Measurements from ENCODE around the gene SNN. TPM values are rescaled to one million over a fixed set of nuclear protein-coding genes. Genes with fewer than 3 reads are reported as not detected.

The SNN gene
- total RNA-seq, 1 donor from 2014 or later = 7.3 TPM

DNA sequence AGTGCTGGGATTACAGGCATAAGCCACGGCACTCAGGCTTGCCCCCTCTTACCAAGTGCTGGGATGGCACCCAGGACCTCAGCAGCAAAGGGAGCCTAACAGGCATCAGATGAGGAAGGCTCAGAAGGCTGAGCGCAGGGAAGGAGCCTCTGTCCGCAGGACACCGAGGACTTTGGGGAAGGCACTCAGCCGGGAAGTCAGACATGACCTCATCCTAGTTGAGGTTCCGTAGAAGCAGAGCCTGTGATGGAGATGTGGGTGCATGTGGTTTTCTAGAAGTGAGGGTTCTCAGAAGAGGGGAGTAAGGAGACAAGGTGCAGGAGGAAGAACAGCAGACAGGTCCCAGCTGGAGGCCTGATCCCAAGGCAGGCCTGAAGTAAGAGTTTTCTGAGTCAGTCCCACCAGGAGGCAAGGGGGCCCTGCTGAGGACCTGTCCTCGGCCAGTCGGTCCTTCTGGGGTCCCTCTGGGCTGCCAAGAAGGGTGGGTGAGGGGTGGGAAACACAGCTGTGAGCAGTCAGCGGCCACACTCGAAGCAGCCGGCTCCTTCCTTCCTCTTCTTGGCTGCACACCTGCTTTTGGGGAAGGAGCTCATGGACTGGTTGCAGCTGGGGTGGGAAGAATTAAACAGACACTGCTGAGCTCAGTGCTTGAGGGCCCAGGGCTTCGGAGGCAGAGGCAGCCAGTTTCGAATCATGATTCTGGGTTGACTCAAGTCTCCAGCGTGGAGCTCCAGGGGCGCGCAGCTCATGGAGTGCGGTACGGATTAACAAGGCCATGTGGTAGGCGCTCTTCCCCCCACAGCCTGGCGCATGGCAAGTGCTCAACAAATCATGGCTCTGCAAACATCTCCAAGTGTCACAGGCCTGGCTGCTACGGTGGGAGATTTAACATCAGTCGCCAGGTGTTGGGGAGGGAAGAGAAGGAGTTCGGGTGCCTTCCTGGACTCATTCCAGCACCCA, 38.9 kb upstream of the SNN start:
- H3K4me3 Mint-ChIP-seq = no peak overlapping the region
- no peaks in the 10 kb centered on the region for H3K9me3 Mint-ChIP-seq
- no peak for DNase-seq (ENCODE audit: low spot score)
- H3K4me1 Mint-ChIP-seq (ENCODE audit: low read depth) = peaks cover 23% of the 10 kb centered on the region
- no peaks in the 10 kb centered on the region for H3K36me3 Mint-ChIP-seq (ENCODE audit: low read depth)
- H3K27ac Mint-ChIP-seq = peak overlapping the region; percentile 8
- peaks cover 2% of the 10 kb centered on the region for H3K27me3 Mint-ChIP-seq (ENCODE audit: insufficient read depth)
- intact Hi-C loops (cut with micrococcal nuclease) = no loop called here

DNA sequence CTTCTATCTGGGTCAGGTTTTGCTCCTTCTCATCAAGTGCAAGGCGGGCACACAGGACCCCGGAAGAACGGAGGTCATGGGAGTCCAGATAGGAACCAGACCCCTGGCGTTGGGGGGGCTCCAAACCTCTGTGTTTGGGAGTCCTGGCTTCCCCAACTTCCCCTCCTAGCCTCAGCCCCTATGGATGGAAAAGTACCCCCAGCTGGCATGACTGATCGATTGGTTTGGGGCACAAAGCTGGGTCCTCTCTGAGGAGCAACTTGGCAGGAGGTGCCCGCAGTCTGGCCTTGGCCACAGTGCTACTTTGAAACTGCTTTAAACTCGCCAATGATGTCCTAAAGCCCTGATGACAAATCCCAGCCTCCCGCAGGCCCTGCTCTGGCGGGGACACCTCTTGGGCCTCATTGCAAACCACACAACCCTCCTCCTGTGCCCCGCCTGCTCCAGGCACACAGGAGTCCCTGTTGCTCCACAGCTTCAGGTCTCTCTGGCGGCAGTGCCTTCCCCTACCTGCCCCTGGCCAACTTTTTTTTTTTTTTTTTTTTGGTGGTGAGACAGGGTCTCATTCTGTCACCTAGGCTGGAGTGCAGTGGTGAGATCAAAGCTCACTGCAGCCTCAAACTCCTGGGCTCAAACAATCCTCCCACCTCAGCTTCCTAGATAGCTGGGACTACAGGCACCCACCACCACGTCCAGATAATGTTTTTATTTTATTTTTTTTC, 38.0 kb upstream of the SNN start:
- H3K27ac Mint-ChIP-seq = no peak overlapping the region

DNA sequence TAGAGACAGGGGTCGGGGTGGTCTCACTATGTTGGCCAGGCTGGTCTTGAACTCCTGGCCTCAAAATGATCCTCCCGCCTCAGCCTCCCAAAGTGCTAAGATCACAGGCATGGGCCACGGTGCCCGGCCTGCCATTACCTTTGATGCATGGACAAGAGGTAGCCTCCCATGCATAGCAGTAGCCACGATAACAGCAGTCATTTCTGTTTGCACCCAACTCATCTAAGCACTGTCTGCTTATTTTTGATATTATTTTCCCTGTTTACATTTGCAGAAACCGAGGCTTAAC, 37.5 kb upstream of the SNN start:
- H3K36me3 Mint-ChIP-seq (ENCODE audit: low read depth) = no peaks in the 10 kb centered on the region
- peaks cover 2% of the 10 kb centered on the region for H3K27me3 Mint-ChIP-seq (ENCODE audit: insufficient read depth)
- H3K4me3 Mint-ChIP-seq = no peak overlapping the region
- H3K27ac Mint-ChIP-seq = no peak overlapping the region
- peaks cover 16% of the 10 kb centered on the region for H3K4me1 Mint-ChIP-seq (ENCODE audit: low read depth)
- DNase-seq (ENCODE audit: low spot score) = no peak
- no peaks in the 10 kb centered on the region for H3K9me3 Mint-ChIP-seq
- intact Hi-C loops (cut with micrococcal nuclease) = no loop called here

More for the DNA sequence above, 38.0 kb upstream of the SNN start:
- Mint-ChIP-seq H3K4me1 (ENCODE audit: low read depth) (peaks cover 16% of the 10 kb centered on the region), H3K27me3 (ENCODE audit: insufficient read depth) (peaks cover 2% of the 10 kb centered on the region), H3K4me3 (no peak overlapping the region), H3K9me3 (no peaks in the 10 kb centered on the region), H3K36me3 (ENCODE audit: low read depth) (no peaks in the 10 kb centered on the region)
- no peak for DNase-seq (ENCODE audit: low spot score)
- intact Hi-C loops (cut with micrococcal nuclease) = no loop called here

DNA sequence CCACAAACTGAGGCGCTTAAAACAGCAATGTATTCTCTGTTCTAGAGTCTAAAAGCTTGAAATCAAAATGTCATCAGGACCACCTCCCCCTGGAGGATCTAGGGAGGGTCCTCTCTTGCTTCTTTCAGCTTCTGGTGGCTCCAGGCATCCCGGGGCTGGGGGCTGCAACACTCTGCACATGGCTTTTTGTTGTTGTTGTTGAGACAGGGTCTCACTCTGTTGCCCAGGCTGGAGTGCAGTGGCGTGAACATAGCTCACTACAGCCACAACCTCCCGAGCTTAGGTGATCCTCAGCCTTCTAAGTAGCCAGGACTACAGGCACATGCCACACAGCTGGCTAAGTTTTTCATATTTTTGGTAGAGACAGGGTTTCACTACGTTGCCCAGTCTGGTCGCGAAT, 37.0 kb upstream of the SNN start:
- H3K27ac Mint-ChIP-seq = no peak overlapping the region

DNA sequence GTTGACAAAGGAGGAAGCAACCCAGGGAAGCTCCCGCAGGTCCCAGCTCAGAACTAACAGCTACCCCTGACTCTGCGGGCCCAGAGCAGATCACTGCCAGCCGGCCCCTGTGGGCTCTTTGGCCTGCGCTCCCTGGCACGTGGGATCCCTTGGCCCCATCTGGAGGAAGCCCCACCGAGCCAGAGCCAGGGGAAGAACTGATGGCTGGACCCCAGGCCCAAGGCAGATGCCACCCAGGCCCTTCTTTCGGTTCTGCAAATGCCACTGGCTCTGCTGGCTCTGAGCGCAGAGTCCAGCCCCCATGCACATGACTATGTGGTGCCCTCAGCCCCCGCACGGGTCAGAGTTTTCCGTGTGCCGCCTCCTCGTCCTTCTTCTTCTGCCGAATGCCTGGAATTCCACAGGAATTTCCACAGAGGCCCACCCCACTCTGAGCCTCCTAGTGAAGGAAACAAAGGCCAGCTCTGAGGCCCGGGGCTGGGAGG, 35.8 kb upstream of the SNN start:
- no peaks in the 10 kb centered on the region for H3K9me3 Mint-ChIP-seq
- H3K36me3 Mint-ChIP-seq (ENCODE audit: low read depth) = no peaks in the 10 kb centered on the region
- DNase-seq (ENCODE audit: low spot score) = no peak
- no peak overlapping the region for H3K27ac Mint-ChIP-seq
- peaks cover 16% of the 10 kb centered on the region for H3K4me1 Mint-ChIP-seq (ENCODE audit: low read depth)
- intact Hi-C loops (cut with micrococcal nuclease) = no loop called here
- H3K27me3 Mint-ChIP-seq (ENCODE audit: insufficient read depth) = peaks cover 9% of the 10 kb centered on the region
- no peak overlapping the region for H3K4me3 Mint-ChIP-seq

More for the DNA sequence above, 37.0 kb upstream of the SNN start:
- no peaks in the 10 kb centered on the region for H3K36me3 Mint-ChIP-seq (ENCODE audit: low read depth)
- H3K9me3 Mint-ChIP-seq = no peaks in the 10 kb centered on the region
- intact Hi-C loops (cut with micrococcal nuclease) = no loop called here
- peaks cover 16% of the 10 kb centered on the region for H3K4me1 Mint-ChIP-seq (ENCODE audit: low read depth)
- no peak overlapping the region for H3K4me3 Mint-ChIP-seq
- no peak for DNase-seq (ENCODE audit: low spot score)
- H3K27me3 Mint-ChIP-seq (ENCODE audit: insufficient read depth) = peaks cover 5% of the 10 kb centered on the region

DNA sequence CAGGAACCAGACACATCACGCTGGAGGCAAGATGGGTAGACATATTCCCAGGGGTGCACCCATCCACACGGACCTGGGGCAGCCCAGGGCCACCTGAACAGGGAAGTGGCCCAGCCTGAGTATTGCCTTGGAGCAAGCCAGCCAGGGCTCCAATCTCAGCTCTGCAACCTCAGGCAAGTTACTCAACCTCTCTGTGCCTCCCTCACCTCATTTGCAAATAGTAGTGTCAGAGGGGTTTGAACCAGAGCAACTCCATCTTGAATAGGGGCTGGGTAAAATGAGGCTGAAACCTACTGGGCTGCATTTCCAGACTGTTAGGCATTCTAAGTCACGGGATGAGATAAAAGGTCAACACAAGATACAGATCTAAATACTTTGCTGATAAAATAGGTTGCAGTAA, 35.1 kb upstream of the SNN start:
- Mint-ChIP-seq H3K9me3 (no peaks in the 10 kb centered on the region), H3K4me3 (no peak overlapping the region), H3K27ac (no peak overlapping the region), H3K27me3 (ENCODE audit: insufficient read depth) (peaks cover 9% of the 10 kb centered on the region), H3K4me1 (ENCODE audit: low read depth) (peaks cover 13% of the 10 kb centered on the region), H3K36me3 (ENCODE audit: low read depth) (no peaks in the 10 kb centered on the region)
- intact Hi-C loops (cut with micrococcal nuclease) = no loop called here
- DNase-seq (ENCODE audit: low spot score) = no peak

DNA sequence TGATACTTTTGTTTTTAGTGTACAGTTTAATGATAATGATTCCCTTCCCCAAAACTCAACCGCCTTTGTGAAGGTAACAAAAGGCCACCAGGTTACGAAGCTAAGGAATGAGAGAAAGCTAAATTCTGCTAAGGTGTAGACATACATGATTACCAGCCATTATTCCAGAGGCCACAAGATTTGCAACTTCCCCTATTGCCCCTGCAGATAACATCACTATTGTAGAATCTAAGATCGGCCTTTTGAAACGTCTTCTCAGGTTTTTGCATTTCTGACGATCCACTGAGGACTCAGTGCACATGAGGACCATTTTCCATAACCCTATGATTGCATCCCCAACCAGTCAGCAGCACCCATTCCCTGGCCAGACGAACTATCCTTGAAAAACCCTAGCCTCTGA, 33.9 kb upstream of the SNN start:
- Mint-ChIP-seq H3K4me1 (ENCODE audit: low read depth) (peaks cover 6% of the 10 kb centered on the region), H3K9me3 (no peaks in the 10 kb centered on the region), H3K27me3 (ENCODE audit: insufficient read depth) (peaks cover 9% of the 10 kb centered on the region), H3K27ac (no peak overlapping the region), H3K4me3 (no peak overlapping the region), H3K36me3 (ENCODE audit: low read depth) (no peaks in the 10 kb centered on the region)
- intact Hi-C loops (cut with micrococcal nuclease) = no loop called here
- no peak for DNase-seq (ENCODE audit: low spot score)

DNA sequence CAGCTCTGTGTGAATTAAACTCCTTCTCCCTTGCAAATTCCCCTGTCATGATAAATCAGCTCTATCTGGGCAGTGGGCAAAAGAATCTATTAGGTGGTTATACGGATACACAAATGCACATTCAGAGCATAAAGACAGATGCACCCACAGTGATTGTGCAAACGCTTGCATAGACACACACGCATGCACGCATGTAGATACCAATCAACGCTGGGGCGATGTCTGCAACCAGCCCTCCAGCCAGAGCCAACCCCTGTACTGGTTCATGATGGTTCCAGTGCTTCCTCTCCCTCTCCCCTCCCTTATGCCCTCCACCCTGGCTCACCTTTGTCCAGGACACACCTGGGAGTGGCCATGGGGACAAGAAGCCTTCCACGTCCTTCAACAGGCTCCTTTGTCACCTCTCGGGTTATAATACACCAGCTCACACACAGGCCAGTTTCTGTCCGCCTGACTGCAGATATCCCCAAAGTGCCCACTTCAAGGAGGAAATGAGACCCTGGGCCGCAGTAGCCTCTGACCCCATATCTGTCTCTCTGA, 33.1 kb upstream of the SNN start:
- Mint-ChIP-seq H3K4me3 (no peak overlapping the region), H3K9me3 (no peaks in the 10 kb centered on the region), H3K4me1 (ENCODE audit: low read depth) (no peaks in the 10 kb centered on the region), H3K36me3 (ENCODE audit: low read depth) (no peaks in the 10 kb centered on the region), H3K27me3 (ENCODE audit: insufficient read depth) (peaks cover 11% of the 10 kb centered on the region), H3K27ac (no peak overlapping the region)
- intact Hi-C loops (cut with micrococcal nuclease) = no loop called here
- no peak for DNase-seq (ENCODE audit: low spot score)

DNA sequence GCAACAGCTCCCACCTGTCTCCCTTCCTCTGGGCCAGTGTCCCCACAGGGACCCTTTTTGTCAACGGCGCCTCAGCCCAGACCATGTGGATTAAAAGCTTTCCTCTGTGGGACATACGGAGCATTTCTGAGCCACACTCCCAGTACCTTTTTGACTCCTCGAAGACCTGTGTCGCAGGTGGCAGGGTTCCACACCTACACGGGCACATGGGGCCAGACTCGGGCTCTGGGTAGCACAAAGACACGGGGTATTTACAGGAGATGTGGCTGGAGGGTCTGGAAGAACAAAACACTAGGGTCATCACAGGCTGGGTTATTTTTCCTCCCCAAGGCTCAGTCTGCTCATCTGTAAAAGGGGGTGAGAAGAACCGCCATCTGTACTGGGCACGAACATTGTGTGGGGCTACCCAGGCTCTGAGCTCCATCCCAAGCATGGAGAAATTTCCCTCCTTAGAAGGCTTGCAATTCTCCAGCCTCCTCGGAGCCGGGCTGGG, 32.5 kb upstream of the SNN start:
- DNase-seq (ENCODE audit: low spot score) = no peak
- intact Hi-C loops (cut with micrococcal nuclease) = no loop called here
- Mint-ChIP-seq H3K27me3 (ENCODE audit: insufficient read depth) (peaks cover 12% of the 10 kb centered on the region), H3K4me3 (no peak overlapping the region), H3K4me1 (ENCODE audit: low read depth) (no peaks in the 10 kb centered on the region), H3K36me3 (ENCODE audit: low read depth) (no peaks in the 10 kb centered on the region), H3K27ac (no peak overlapping the region), H3K9me3 (no peaks in the 10 kb centered on the region)

DNA sequence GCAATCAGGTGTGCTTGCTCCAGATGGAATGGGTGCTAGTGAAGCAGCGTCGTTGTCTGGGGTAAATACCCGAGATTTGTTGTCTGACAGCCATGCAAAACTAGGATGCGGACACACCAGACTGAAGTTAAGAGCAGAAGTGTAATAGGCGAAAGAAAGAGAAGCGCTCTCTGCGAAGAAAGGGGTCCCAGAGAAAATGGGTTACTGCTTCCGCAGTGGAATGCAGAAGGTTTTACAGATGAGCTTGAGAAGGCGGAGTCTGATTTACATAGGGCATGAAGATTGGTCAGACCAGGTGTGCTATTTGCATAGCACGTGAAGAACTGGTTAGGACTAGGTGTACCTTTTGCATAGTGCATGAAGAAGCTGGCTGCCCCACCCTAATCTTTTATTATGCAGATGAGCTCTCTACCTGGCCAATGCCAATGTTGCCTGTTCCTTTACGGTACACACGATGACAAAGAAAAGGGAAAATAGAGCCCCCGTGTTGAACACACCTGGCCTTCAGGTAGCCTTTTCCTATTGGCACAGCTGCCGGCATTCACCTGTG, 32.0 kb upstream of the SNN start:
- no peak overlapping the region for H3K4me3 Mint-ChIP-seq
- peaks cover 13% of the 10 kb centered on the region for H3K27me3 Mint-ChIP-seq (ENCODE audit: insufficient read depth)
- peaks cover 3% of the 10 kb centered on the region for H3K4me1 Mint-ChIP-seq (ENCODE audit: low read depth)
- intact Hi-C loops (cut with micrococcal nuclease) = no loop called here
- H3K36me3 Mint-ChIP-seq (ENCODE audit: low read depth) = no peaks in the 10 kb centered on the region
- no peaks in the 10 kb centered on the region for H3K9me3 Mint-ChIP-seq
- H3K27ac Mint-ChIP-seq = no peak overlapping the region
- DNase-seq (ENCODE audit: low spot score) = no peak

DNA sequence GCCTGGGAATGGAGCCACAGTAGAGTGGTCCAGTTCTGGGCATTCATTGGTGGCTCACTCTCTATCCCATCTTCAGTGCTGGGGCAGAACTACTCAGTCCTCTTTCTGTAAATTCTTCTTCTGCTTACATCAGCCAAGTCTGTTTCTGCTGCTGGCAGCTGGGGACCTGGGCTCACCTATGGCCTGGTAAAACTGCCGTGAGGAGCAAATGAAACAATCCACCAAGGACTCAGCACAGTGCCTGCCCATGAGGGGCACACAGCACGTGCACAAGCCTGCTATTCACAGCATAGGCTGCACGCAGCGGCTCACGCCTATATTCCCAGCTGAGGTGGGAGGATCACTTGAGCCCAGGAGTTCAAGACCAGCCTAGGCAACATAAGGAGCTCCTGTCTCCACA, 30.9 kb upstream of the SNN start:
- no peak overlapping the region for H3K4me3 Mint-ChIP-seq
- DNase-seq (ENCODE audit: low spot score) = no peak
- H3K9me3 Mint-ChIP-seq = no peaks in the 10 kb centered on the region
- no peaks in the 10 kb centered on the region for H3K36me3 Mint-ChIP-seq (ENCODE audit: low read depth)
- no peak overlapping the region for H3K27ac Mint-ChIP-seq
- peaks cover 11% of the 10 kb centered on the region for H3K27me3 Mint-ChIP-seq (ENCODE audit: insufficient read depth)
- intact Hi-C loops (cut with micrococcal nuclease) = no loop called here
- peaks cover 5% of the 10 kb centered on the region for H3K4me1 Mint-ChIP-seq (ENCODE audit: low read depth)

DNA sequence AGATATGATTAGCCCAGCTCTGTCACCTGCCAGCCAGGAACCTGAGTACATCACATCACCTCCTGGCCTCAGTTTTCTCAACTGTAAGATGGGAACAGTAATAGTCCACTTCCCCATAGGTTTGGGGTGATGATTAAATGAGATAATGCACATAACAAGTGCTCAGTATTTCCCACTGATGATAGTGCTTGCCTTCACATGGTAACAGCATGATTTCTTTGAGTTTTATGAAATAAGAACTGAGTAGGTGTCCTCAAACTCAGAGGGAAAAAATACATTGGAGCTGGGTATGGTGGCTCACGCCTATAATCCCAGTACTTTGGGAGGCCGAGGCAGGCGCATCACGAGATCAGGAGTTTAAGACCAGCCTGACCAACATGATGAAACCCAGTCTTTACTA, 30.1 kb upstream of the SNN start:
- Mint-ChIP-seq H3K4me1 (ENCODE audit: low read depth) (peaks cover 5% of the 10 kb centered on the region), H3K4me3 (no peak overlapping the region), H3K27ac (no peak overlapping the region), H3K27me3 (ENCODE audit: insufficient read depth) (peaks cover 11% of the 10 kb centered on the region), H3K36me3 (ENCODE audit: low read depth) (no peaks in the 10 kb centered on the region), H3K9me3 (no peaks in the 10 kb centered on the region)
- intact Hi-C loops (cut with micrococcal nuclease) = no loop called here
- no peak for DNase-seq (ENCODE audit: low spot score)

Measured in activated T-helper 1 cell treated with anti-CD3 and anti-CD28 coated beads, Interleukin-12 subunit alpha, Interleukin-12 subunit beta, Interleukin-2, Interleukin-4 antibody, amounts not matched to agents 30 ng/mL and 10 ng/mL and 1 ng/mL, durations not matched to agents 14 hours and 24 hours and 36 hours (primary cell).